ENCODE results near the gene UFC1.

UFC1 gene

DNA sequence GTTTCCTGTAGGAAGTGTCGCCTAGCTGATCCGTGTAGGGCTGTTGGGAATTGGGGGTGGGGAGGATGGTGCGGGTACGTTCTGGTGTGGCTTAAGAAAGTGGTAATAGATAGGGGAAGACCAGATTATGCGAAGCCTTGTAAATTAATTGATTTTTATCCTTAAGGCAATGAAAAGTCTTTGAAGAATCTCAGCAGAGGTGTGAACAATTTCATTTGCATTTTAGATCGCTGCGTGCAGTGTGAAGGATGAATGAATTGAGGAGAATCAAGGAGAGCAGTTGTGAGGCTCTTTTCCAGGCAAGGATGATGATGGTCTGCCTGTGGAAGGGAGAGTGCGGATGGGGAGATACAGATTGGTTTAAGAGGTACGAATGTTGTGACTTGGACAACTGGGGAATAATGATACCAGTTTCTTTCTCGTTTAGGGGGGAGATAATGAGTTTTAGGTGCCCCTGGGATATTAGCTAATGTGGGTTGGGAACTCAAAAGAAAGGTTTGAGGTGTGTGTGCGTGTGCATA lies 20.5 kb upstream of the UFC1 start:
- no peak for DNase-seq (ENCODE audit: low read depth, low spot score)

- peak; percentile 66 for DNase-seq (ENCODE audit: low read depth, low spot score)
Measured at GRCh38 chr1:161137881-161138280, 15.9 kb upstream of the UFC1 start.

DNA sequence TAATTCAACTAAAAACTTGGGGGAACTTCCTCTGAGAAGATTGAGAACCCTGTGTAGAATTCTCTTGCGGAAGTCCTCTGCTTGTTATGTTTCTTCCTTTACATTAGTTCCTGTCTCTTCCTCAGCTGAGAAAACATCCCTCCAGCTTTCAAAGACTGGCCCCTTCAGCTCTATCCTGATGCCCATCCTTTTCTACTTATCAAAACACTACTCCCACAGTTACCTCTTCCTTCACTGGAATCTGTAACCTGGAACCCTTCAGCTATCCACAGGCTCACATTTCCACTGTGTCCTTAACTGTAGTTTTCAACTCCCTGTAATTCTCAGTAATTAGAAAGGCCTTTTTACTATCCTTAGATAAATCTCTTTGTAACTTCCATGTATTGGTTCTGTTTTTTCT lies 15.3 kb upstream of the UFC1 start:
- DNase-seq (ENCODE audit: low read depth, low spot score) = no peak

GRCh38 chr1:161139766-161140165 lies 14.0 kb upstream of the UFC1 start:
- DNase-seq (ENCODE audit: low read depth, low spot score) = no peak

DNA sequence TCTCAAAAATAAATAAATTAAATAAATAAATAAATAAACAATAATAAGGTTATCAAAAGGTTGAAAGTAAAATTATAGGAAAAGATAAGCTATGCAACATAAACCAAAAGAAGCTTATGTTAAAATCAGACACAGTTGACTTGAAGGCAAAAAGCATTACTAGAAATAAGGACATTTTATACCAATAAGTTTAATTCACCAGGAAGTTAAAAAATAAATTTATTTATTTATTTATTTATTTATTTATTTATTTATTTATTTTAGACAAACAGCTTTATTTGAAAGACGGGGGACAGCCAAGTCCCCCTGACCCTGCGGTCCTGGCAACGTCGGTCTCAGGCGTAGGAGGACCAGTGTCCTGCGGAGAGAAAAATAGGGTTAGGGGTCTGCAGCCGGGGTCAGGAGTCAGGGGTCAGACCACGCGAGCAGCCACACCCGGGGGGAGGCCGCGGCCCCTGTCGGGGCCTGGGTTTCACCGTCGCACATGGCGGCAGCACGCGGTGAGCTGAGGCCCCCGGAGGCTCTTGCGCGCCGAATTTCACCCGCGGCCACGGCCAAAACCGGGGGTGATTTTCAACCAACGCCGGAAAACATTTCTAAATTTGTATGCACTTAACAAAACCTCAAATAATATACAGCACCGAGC lies 12.9 kb upstream of the UFC1 start:
- DNase-seq (ENCODE audit: low read depth, low spot score) = no peak

DNA sequence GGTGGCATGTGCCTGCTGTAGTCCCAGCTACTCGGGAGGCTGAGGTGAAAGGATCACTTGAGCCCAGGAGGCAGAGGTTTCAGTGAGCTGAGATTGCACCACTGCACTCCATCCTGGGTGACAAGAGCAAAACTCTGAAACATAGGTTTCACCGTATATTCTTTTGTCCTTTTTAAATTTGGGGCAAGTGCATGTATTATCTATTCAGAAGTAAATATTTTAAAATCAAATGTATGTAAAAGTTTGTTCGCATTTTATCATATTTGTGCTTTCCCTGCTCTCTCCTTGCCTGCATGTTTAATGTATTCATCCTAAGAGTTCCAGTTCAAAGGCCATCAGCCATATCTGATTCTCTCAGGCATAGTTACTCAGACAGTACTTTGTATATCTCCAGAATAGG lies 7.9 kb upstream of the UFC1 start:
- no peak for DNase-seq (ENCODE audit: low read depth, low spot score)

DNA sequence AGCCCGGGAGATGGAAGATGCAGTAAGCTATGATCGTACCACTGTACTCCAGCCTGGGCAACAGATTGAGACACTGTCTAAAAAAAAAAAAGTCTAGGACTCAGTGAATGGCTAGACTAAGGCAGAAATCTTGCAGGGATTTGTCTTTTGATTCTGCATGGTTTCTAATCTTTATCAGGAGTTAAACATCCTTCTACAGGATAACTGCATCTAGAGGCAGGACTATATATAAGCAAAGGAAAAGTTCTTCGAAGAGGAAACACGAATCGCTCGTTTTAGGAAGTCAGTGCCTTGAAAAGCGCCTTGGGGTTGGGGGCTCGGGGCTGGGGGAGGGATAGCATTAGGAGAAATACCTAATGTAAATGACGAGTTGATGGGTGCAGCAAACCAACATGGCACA lies 602 bp upstream of the UFC1 start:
- no peak for DNase-seq (ENCODE audit: low read depth, low spot score)

DNA sequence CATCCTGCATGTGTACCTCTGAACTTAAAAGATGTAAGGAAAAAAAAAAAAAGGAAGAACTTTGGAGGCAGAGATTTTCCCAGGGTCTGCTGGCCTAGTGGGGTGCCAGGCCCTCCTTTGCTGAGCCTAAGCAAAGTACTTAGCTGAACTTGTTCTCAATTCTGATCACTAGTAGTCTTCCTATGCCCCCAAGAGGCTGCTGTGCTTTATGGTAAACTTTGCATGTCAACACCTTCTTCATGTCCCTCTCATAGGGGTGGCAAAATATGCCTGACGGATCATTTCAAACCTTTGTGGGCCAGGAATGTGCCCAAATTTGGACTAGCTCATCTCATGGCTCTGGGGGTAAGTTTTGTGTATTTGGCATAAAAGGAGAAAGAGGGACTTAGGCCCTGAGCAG lies 4.1 kb downstream of the UFC1 start:
- no peak for DNase-seq (ENCODE audit: low read depth, low spot score)

DNA sequence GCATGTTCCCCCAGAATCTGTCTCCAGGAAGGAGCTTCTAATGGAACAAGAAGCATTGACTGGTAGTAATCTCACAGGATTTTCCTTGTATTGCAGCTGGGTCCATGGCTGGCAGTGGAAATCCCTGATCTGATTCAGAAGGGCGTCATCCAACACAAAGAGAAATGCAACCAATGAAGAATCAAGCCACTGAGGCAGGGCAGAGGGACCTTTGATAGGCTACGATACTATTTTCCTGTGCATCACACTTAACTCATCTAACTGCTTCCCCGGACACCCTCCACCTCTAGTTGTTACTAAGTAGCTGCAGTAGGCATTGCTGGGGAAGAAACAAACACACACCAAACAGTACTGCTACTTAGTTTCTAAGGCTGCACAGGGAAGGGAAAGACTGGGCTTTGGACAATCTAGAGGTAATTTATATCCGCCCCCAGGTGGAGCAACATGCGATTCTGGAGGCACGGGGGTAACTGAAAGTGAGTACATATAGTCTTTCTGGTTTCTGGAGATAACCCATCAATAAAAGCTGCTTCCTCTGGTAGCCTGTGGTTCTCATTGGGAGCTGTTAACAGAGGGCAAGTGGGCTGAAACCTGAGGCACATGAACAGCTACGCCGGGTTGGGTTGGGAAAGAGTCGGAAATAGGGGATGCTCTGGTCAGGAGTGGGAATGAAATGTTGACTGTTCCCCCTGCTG lies 4.7 kb downstream of the UFC1 start:
- DNase-seq (ENCODE audit: low read depth, low spot score) = no peak

GRCh38 chr1:161159087-161159912 lies 5.5 kb downstream of the UFC1 start, which contains the start of gene USP21:
Gene USP21 (plus strand): TSS chr1:161159500. CDS start chr1:161160641, 1,141 bp downstream.
- DNase-seq (ENCODE audit: low read depth, low spot score) = peak; percentile 95

GRCh38 chr1:161159913-161160243 lies 6.1 kb downstream of the UFC1 start:
- DNase-seq (ENCODE audit: low read depth, low spot score) = no peak

- DNase-seq (ENCODE audit: low read depth, low spot score) = no peak
Measured at GRCh38 chr1:161160671-161161145, 6.9 kb downstream of the UFC1 start.

DNA sequence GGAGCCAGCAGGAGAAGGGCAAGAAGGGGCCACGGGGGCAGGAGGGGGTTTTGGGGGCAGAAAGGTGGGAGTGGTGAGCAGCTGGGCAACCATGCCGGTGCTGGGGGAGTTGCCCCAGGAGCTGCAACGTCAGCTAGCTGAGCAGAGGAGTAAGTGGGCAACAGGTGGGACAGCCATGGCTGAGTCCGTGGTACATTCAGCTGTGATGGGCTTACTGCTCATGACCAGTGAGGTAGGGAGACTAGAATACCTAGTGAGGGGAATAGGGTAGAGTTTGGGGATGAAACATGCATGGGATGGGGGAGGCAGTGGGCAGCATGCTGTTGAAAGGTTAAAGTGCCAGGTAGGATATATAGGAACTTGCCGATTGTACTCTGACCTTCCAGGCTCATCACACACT lies 7.9 kb downstream of the UFC1 start:
- DNase-seq (ENCODE audit: low read depth, low spot score) = no peak

DNA sequence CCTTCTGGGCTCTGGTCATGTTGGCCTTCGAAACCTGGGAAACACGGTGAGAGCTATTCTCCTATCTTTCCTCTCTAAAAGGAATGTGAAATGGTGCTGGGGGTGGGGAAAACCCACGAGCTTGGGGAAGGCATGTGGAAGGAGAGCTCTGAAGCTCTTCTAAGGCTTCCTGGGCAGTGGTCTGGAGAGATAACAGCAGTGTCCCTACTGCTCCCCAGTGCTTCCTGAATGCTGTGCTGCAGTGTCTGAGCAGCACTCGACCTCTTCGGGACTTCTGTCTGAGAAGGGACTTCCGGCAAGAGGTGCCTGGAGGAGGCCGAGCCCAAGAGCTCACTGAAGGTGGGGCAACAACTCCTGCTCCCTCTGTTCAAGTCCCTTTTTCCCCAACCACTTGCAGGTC lies 8.3 kb downstream of the UFC1 start:
- DNase-seq (ENCODE audit: low read depth, low spot score) = no peak

- no peak for DNase-seq (ENCODE audit: low read depth, low spot score)
Measured at GRCh38 chr1:161162806-161163205, 9.0 kb downstream of the UFC1 start.

DNA sequence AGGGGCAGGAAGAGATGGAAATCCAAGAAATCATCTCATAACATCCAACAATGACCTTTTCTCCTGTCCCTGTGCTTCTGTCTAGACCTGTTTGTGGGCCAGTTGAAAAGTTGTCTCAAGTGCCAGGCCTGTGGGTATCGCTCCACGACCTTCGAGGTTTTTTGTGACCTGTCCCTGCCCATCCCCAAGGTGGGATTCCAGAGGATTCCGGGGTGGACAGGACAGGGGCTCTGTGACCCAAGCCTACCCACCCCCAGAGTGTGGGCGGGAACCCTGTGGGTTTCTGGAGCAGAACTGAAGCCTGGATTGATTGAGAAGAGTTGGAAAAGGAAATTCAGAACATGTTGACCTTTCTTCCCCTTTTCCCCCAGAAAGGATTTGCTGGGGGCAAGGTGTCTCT lies 10.0 kb downstream of the UFC1 start:
- DNase-seq (ENCODE audit: low read depth, low spot score) = no peak

- no peak for DNase-seq (ENCODE audit: low read depth, low spot score)
Measured at GRCh38 chr1:161164901-161165610, 11.3 kb downstream of the UFC1 start.

GRCh38 chr1:161165742-161166668 lies 12.2 kb downstream of the UFC1 start, which contains the start of gene PPOX:
Gene PPOX (plus strand): TSS chr1:161166426. CDS start chr1:161166848, 422 bp downstream.
- DNase-seq (ENCODE audit: low read depth, low spot score) = peak; percentile 98

GRCh38 chr1:161166669-161167548 lies 13.1 kb downstream of the UFC1 start:
- peak; percentile 68 for DNase-seq (ENCODE audit: low read depth, low spot score)

Data from ELF-1 (cell line).